ENCODE data around the gene REEP1.

DNA sequence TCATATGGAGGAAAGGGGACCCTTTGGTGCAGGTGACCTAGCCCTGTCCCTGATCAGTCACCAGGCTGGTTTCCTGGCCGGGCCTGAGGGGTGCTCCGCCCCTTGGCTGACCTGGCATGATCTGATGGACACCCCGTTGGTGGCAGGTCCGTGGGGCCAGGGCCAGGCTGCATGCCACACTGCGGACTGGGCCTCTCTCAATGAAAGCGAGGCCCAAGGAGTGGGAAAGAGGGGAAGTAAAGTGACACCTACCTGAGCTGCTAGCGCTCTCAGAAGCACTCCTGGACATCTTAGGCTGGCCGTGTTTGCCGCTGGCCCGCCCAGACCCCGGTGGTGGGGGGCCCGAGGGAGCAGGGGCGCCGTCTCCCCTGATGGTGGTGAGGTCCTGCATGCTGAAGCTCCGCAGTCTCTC lies 105.0 kb downstream of the REEP1 start:
- TF ChIP-seq, protein P1, sequence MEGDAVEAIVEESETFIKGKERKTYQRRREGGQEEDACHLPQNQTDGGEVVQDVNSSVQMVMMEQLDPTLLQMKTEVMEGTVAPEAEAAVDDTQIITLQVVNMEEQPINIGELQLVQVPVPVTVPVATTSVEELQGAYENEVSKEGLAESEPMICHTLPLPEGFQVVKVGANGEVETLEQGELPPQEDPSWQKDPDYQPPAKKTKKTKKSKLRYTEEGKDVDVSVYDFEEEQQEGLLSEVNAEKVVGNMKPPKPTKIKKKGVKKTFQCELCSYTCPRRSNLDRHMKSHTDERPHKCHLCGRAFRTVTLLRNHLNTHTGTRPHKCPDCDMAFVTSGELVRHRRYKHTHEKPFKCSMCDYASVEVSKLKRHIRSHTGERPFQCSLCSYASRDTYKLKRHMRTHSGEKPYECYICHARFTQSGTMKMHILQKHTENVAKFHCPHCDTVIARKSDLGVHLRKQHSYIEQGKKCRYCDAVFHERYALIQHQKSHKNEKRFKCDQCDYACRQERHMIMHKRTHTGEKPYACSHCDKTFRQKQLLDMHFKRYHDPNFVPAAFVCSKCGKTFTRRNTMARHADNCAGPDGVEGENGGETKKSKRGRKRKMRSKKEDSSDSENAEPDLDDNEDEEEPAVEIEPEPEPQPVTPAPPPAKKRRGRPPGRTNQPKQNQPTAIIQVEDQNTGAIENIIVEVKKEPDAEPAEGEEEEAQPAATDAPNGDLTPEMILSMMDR (IDR thresholded peaks at IDR 0.05) = no peak
- TF ChIP-seq EP300 (IDR thresholded peaks at IDR 0.05) = no peak
- no peak for TF ChIP-seq POLR2A (IDR thresholded peaks at IDR 0.05)
